ENCODE results near the gene IRAK2. TPM values are rescaled to one million over a fixed set of nuclear protein-coding genes. Genes with fewer than 3 reads are reported as not detected.
"Not testable (repeated sequence)": the region's sequence is repeated elsewhere in the genome, so short reads cannot be mapped to it uniquely, and the experiment has no call there.

Gene IRAK2
- total and polyA plus RNA-seq, 12 donors, result 0.73 to 3.6 (median 1.3) TPM

DNA sequence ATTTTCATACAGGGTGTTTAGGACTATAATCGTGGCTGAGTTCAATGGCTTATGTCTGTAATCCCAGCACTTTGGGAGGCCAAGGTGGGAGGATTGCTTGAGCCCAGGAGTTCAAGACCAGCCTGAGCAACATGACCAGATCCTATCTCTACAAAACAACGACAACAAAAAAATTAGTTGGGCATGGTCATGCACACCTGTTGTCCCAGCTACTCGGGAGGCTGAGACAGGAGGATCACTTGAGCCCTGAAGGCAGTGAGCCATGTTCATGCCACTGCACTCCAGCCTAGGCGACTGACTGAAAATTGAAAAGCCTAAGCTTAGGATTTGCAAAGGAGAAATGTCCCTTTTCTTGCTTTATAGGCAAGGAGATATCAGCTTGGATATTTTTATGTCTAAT is 47.8 kb upstream of the IRAK2 start:
- H3K36me3 ChIP-seq, result peaks cover 0 to 40% (median 0%) of the 10 kb centered on the region in 9 donors
- TF ChIP-seq, protein P1, sequence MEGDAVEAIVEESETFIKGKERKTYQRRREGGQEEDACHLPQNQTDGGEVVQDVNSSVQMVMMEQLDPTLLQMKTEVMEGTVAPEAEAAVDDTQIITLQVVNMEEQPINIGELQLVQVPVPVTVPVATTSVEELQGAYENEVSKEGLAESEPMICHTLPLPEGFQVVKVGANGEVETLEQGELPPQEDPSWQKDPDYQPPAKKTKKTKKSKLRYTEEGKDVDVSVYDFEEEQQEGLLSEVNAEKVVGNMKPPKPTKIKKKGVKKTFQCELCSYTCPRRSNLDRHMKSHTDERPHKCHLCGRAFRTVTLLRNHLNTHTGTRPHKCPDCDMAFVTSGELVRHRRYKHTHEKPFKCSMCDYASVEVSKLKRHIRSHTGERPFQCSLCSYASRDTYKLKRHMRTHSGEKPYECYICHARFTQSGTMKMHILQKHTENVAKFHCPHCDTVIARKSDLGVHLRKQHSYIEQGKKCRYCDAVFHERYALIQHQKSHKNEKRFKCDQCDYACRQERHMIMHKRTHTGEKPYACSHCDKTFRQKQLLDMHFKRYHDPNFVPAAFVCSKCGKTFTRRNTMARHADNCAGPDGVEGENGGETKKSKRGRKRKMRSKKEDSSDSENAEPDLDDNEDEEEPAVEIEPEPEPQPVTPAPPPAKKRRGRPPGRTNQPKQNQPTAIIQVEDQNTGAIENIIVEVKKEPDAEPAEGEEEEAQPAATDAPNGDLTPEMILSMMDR (IDR thresholded peaks at IDR 0.05), result no peak
- no peaks in the 10 kb centered on the region for H3K9me3 ChIP-seq
- DNase-seq (no peak), ATAC-seq (no peak)
- H3K27ac ChIP-seq, result no peak overlapping the region
- WGBS, 2 donors, result 89 to 92% methylated on average over 4 of the region's 4 CpGs
- intact Hi-C loops (cut with DNase I), result loop anchor here in 3 of 10 donors (5.0 to 10.0 kb wide), 3 partner anchors 92 to 182 kb away; partner anchors contain the start of genes FANCD2 (in 2 of the 3) and CRELD1 (in 1 of the 3)
- H3K4me3 ChIP-seq, result peak overlapping the region in 8 of 10 donors; percentile 81 to 97 (median 87)
- H3K27me3 ChIP-seq, result no peaks in the 10 kb centered on the region
- H3K4me1 ChIP-seq, result peaks cover 3 to 44% (median 31%) of the 10 kb centered on the region in 9 donors

DNA sequence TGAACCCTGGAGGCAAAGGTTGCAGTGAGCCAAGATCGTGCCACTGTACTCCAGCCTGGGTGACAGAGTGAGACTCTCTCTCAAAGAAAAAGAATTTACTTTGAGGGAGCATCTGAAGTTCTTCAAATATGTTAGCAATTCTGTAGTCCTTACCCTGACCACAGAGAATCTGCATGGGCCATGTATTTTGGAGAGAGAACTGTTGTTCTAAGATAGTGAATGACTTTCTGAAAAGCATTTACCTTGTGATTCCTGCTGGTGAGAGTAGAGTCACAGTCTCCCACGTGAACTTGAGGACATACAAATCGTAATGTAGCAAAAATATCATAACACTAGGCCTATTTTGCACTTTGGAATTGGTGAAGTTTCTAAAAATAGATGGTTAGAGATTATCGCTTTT is 45.3 kb upstream of the IRAK2 start:
- TF ChIP-seq, protein P1 (IDR thresholded peaks at IDR 0.05), result no peak
- 67% methylated on average over 4 of the region's 4 CpGs for WGBS, 2 donors
- no peak for ATAC-seq
- intact Hi-C loops (cut with DNase I), result loop anchor here in 3 of 10 donors (5.0 to 10.0 kb wide), 3 partner anchors 95 to 185 kb away; partner anchors contain the start of genes FANCD2 (in 2 of the 3) and CRELD1 (in 1 of the 3)
- Histone ChIP-seq H3K4me1 (peaks cover 3 to 44% (median 37%) of the 10 kb centered on the region in 9 donors), H3K36me3 (peaks cover 0 to 53% (median 0%) of the 10 kb centered on the region in 9 donors), H3K4me3 (no peak overlapping the region), H3K9me3 (no peaks in the 10 kb centered on the region), H3K27ac (peak overlapping the region in 1 of 10 donors; percentile 17), H3K27me3 (no peaks in the 10 kb centered on the region)
- DNase-seq, result no peak

DNA sequence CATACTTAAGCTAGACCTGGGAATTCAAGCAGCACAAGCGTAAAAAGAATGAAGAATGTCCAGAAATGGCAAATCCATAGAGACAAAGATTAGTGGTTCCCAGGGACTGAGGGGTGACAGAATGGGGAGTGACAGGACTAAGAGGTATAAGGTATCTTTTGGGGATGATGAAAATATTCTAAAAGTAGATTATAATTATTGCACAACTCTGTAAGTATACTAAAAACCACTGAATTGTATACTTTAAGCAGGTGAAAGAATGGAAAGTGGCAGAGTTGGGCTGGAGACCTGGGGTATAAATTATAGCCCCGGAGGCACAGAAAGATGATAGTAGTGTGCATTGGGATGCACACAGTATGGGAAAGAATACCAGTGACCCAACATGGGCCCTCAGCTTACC is 43.7 kb upstream of the IRAK2 start:
- H3K27ac ChIP-seq, result no peak overlapping the region
- WGBS, 2 donors, result 89 to 90% methylated on average over 2 of the region's 2 CpGs
- H3K9me3 ChIP-seq, result no peaks in the 10 kb centered on the region
- peaks cover 0 to 68% (median 10%) of the 10 kb centered on the region in 9 donors for H3K36me3 ChIP-seq
- DNase-seq (no peak), ATAC-seq (no peak)
- intact Hi-C loops (cut with DNase I), result no loop called here
- no peaks in the 10 kb centered on the region for H3K27me3 ChIP-seq
- H3K4me3 ChIP-seq, result no peak overlapping the region
- TF ChIP-seq, protein P1 (IDR thresholded peaks at IDR 0.05), result no peak
- peaks cover 3 to 39% (median 31%) of the 10 kb centered on the region in 9 donors for H3K4me1 ChIP-seq

DNA sequence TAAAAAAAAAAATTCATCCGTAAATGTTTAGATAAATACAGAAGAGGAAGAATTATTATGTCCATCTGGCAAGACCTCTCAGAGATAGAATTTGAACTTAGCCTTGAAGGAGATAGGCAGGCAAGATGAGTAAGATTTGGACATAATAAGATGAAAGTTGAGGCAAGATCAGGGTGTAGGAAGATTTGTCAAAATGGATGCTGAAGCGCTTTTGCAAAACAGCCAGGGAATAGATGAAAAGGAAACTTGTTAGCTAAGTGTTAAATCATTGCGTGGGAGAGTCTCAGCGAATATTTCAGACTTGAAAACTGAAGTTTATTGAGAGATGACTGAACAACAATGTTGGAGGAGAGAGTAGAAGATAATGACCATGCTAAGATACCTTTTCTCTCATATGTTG is 42.0 kb upstream of the IRAK2 start:
- WGBS, 2 donors, result 88 to 89% methylated on average over 4 of the region's 4 CpGs
- H3K4me3 ChIP-seq, result no peak overlapping the region
- H3K4me1 ChIP-seq, result peaks cover 0 to 23% (median 15%) of the 10 kb centered on the region in 9 donors
- no peaks in the 10 kb centered on the region for H3K9me3 ChIP-seq
- peaks cover 0 to 85% (median 26%) of the 10 kb centered on the region in 9 donors for H3K36me3 ChIP-seq
- intact Hi-C loops (cut with DNase I), result no loop called here
- TF ChIP-seq, protein P1 (IDR thresholded peaks at IDR 0.05), result no peak
- H3K27ac ChIP-seq, result no peak overlapping the region
- no peak for DNase-seq
- no peaks in the 10 kb centered on the region for H3K27me3 ChIP-seq
- no peak for ATAC-seq

- intact Hi-C loops (cut with DNase I); H3K4me3 ChIP-seq; H3K36me3 ChIP-seq; H3K27me3 ChIP-seq; H3K27ac ChIP-seq; DNase-seq; H3K4me1 ChIP-seq; ATAC-seq; H3K9me3 ChIP-seq: not testable (repeated sequence)
- WGBS, 2 donors, result 92 to 94% methylated on average over 9 of the region's 9 CpGs
Observed at GRCh38 chr3:10135872-10136271, 28.8 kb upstream of the IRAK2 start.

All from heart right ventricle (tissue), 16 donors.